Thyroid gland (tissue), 4 donors: ENCODE data around the gene PPP2R3A.

Experiments used
- POLR2A ChIP-seq, 2 donors: fragments of 450-650 bp; IDR thresholded peaks; one replicate each; pipeline ENCODE4 v1.6.1; 2017; ENCODE audit warnings: antibody characterized with exemption in 2 of 2, mild to moderate bottlenecking in 2 of 2, moderate library complexity in 1 of 2
- TF ChIP-seq, protein P1 (sequence below), 6 experiments: fragments of 200-600 bp in 3 of 6; fragments of 450-650 bp in 3 of 6; sonication (generic) in 3 of 6; IDR thresholded peaks; one replicate each; pipeline ENCODE4 v1.5.1; 2016 to 2019; ENCODE audit warnings: antibody characterized with exemption in 6 of 6, mild to moderate bottlenecking in 2 of 6, inconsistent platforms in 1 of 6, moderate library complexity in 1 of 6

DNA sequence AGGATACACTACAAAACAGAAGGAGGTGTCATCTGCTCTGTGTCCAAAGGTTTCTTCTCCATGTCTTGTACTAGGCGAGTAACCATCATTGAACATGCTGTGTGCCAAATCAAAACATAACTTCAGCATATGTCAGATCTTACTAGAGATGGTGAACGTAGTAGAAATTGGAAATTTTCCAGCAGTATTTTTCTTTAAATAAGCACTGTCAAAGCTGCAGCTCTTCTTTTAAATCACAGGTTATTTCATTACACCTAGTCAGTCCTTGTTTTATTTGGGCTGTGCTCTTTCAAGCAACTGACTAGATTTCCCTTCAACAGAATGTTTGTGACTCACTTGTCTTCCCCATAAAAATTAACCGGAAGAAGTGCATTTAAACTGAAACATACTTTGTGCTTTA lies 184.1 kb downstream of the PPP2R3A start:
- TF ChIP-seq, protein P1, sequence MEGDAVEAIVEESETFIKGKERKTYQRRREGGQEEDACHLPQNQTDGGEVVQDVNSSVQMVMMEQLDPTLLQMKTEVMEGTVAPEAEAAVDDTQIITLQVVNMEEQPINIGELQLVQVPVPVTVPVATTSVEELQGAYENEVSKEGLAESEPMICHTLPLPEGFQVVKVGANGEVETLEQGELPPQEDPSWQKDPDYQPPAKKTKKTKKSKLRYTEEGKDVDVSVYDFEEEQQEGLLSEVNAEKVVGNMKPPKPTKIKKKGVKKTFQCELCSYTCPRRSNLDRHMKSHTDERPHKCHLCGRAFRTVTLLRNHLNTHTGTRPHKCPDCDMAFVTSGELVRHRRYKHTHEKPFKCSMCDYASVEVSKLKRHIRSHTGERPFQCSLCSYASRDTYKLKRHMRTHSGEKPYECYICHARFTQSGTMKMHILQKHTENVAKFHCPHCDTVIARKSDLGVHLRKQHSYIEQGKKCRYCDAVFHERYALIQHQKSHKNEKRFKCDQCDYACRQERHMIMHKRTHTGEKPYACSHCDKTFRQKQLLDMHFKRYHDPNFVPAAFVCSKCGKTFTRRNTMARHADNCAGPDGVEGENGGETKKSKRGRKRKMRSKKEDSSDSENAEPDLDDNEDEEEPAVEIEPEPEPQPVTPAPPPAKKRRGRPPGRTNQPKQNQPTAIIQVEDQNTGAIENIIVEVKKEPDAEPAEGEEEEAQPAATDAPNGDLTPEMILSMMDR (IDR thresholded peaks at IDR 0.05) = no peak
- no peak for TF ChIP-seq POLR2A (IDR thresholded peaks at IDR 0.05)
